GM12878 (cell line): ENCODE results near the gene FER1L5. TPM values are rescaled to one million over a fixed set of nuclear protein-coding genes. Genes with fewer than 3 reads are reported as not detected.

Source experiments
- ATAC-seq: fragments of 200-7000 bp; cut with Tn5 transposase; 3 replicates; pipeline ENCODE4 v1.9.1; 2020; ENCODE audit warnings: mild to moderate bottlenecking, moderate library complexity
- BruUV-seq: library from RNA; stranded (reverse); fragments of 400-500 nt; replicated peaks from 2 replicates; lab custom pipeline; 2021; lab: Mats Ljungman, UMichigan
- CTCF ChIA-PET: fragments of 300-600 bp; sonication (Branson Sonifier 250); formaldehyde crosslinking; extraction: SDS; loops from one replicate; lab custom pipeline; 2021; ENCODE audit warnings: inconsistent platforms; lab: Yijun Ruan, JAX
- POLR2A ChIA-PET: fragments of 350-600 bp; formaldehyde crosslinking; extraction: SDS; loops from one replicate; lab custom pipeline; 2021; ENCODE audit warnings: inconsistent platforms; lab: Charles Lee
- RAD21 ChIA-PET: fragments of 300-600 bp; sonication (Branson Sonifier 250); formaldehyde crosslinking; loops from one replicate; lab custom pipeline; 2023; ENCODE audit warnings: antibody characterized with exemption; ENCODE audit not compliant: unreplicated experiment; lab: Charles Lee
- SMC1A ChIA-PET: fragments of 300-600 bp; sonication (Branson Sonifier 250); formaldehyde crosslinking; loops from one replicate; lab custom pipeline; 2023; ENCODE audit not compliant: unreplicated experiment, uncharacterized antibody; lab: Charles Lee
- DNase-seq: peaks from one replicate; pipeline ENCODE4 v3.0.0-alpha.2; 2011; ENCODE audit warnings: low read depth, low spot score
- FAIRE-seq: peaks from 3 replicates; lab custom pipeline; 2011; peaks lifted over from hg19 to GRCh38; lab: Jason Lieb, UNC
- H2AFZ ChIP-seq: 2 replicates; pipeline ENCODE4 v1.6.0; 2011; ENCODE audit warnings: low read depth, low read length, control low read depth; ENCODE audit not compliant: control insufficient read depth
- H3K27ac ChIP-seq: 2 replicates; pipeline ENCODE4 v1.5.1; 2011; ENCODE audit warnings: control low read depth; ENCODE audit not compliant: control insufficient read depth, insufficient read depth
- H3K27me3 ChIP-seq, 2 experiments: replicated peaks in 1 of 2; 2 replicates each; pipeline versions ENCODE4 v1.6.0 to v1.6.1; 2011; ENCODE audit warnings: low read length in 1 of 2; ENCODE audit not compliant: control insufficient read depth in 2 of 2, insufficient read depth in 2 of 2
- H3K36me3 ChIP-seq, 2 experiments: 2 replicates each; pipeline ENCODE4 v1.5.1; 2011; ENCODE audit warnings: low read length in 1 of 2; ENCODE audit not compliant: control insufficient read depth in 2 of 2, insufficient read depth in 2 of 2
- H3K4me1 ChIP-seq: 2 replicates; pipeline ENCODE4 v1.6.1; 2011; ENCODE audit warnings: mild to moderate bottlenecking, low read length, moderate library complexity, mixed read lengths; ENCODE audit not compliant: control insufficient read depth, insufficient read depth
- H3K4me2 ChIP-seq: 2 replicates; pipeline ENCODE4 v1.6.0; 2011; ENCODE audit warnings: control low read depth; ENCODE audit not compliant: control insufficient read depth, insufficient read depth
- H3K4me3 ChIP-seq: fragments of 200-600 bp; sonication (generic); 2 replicates; pipeline ENCODE4 v1.5.1; 2016
- H3K79me2 ChIP-seq: 2 replicates; pipeline ENCODE4 v1.6.0; 2011; ENCODE audit warnings: low read length; ENCODE audit not compliant: control insufficient read depth, insufficient read depth
- H3K9ac ChIP-seq: 2 replicates; pipeline ENCODE4 v1.8.0; 2011; ENCODE audit warnings: low read length, control low read depth, mixed read lengths; ENCODE audit not compliant: control insufficient read depth, insufficient read depth
- H3K9me3 ChIP-seq: replicated peaks from 3 replicates; pipeline ENCODE4 v1.5.1; 2011; ENCODE audit warnings: mild to moderate bottlenecking, low read length; ENCODE audit not compliant: control insufficient read depth, insufficient read depth
- H4K20me1 ChIP-seq: 2 replicates; pipeline ENCODE4 v1.6.0; 2011; ENCODE audit not compliant: control insufficient read depth, insufficient read depth
- CBFB ChIP-seq: IDR thresholded peaks from 2 replicates; pipeline ENCODE4 v1.6.1; 2016; ENCODE audit warnings: antibody characterized with exemption, low read depth
- CHD4 ChIP-seq: fragments of 200-600 bp; sonication (generic); IDR thresholded peaks from 2 replicates; pipeline ENCODE4 v1.6.1; 2016; ENCODE audit warnings: mild to moderate bottlenecking
- CREB1 ChIP-seq: IDR thresholded peaks from 2 replicates; pipeline ENCODE4 v1.6.1; 2012; ENCODE audit warnings: low read depth, mild to moderate bottlenecking, inconsistent platforms
- HCFC1 ChIP-seq: fragments of 150-350 bp; IDR thresholded peaks from 2 replicates; pipeline ENCODE4 v1.6.1; 2014; ENCODE audit warnings: low read length
- KLF5 ChIP-seq: fragments of 450-650 bp; IDR thresholded peaks from 2 replicates; pipeline ENCODE4 v1.6.1; 2014; ENCODE audit warnings: mild to moderate bottlenecking; ENCODE audit not compliant: partially characterized antibody
- MTA2 ChIP-seq: fragments of 450-650 bp; IDR thresholded peaks from 2 replicates; pipeline ENCODE4 v1.6.1; 2016; ENCODE audit warnings: low read depth, mild to moderate bottlenecking, moderate library complexity
- NFIC ChIP-seq: IDR thresholded peaks from 2 replicates; pipeline ENCODE4 v1.6.1; 2012; ENCODE audit warnings: low read depth, mild to moderate bottlenecking, inconsistent platforms, low read length, moderate library complexity
- POLR2AphosphoS2 ChIP-seq: IDR thresholded peaks from 2 replicates; pipeline ENCODE4 v1.6.1; 2011; ENCODE audit warnings: low read depth, mild to moderate bottlenecking, low read length, improper control_type of control experiment, moderate library complexity
- SMARCA5 ChIP-seq: fragments of 450-650 bp; IDR thresholded peaks from 2 replicates; pipeline ENCODE4 v1.6.1; 2017; ENCODE audit warnings: mild to moderate bottlenecking
- ZNF592 ChIP-seq: fragments of 450-650 bp; IDR thresholded peaks from 2 replicates; pipeline ENCODE4 v1.6.1; 2017; ENCODE audit warnings: mild to moderate bottlenecking, moderate library complexity
- WGBS: methylation state at CpG from one replicate; pipeline ENCODE4 v1.1.6; 2016; ENCODE audit warnings: low lambda C conversion rate; ENCODE audit not compliant: insufficient replicate concordance, insufficient coverage; ENCODE audit errors: missing lambda C conversion rate; 5-methylcytosine and 5-hydroxymethylcytosine counted together
- in situ Hi-C: fragments of 300-500 bp; cut with MboI; formaldehyde crosslinking; loops from 9 replicates; pipeline ENCODE4 v1.14.3; 2018; ENCODE audit warnings: mixed read lengths
- intact Hi-C: fragments of 100-400 bp; cut with micrococcal nuclease; formaldehyde crosslinking; loops from one replicate; pipeline ENCODE4 v1.14.2; 2022; ENCODE audit not compliant: unreplicated experiment
- polyA plus RNA-seq, 11 experiments: library from polyadenylated mRNA; depleted of rRNA in 4 of 11; unstranded in 6 of 11; stranded (reverse) in 5 of 11; fragments of >200 nt; fragmentation: Nextera tagmentation in 4 of 11; fragmentation: Illumina TruSeq in 1 of 11; extraction: Ambion mirVana in 4 of 11; extraction: Trizol in 1 of 11; gene quantifications; 1 replicate in 1 of 11; 2 replicates in 10 of 11; pipeline versions ENCODE4 v1.2.1 to v1.2.3, GENCODE V29; 2011 to 2016; ENCODE audit warnings: inconsistent platforms in 2 of 11, missing spikeins in 2 of 11, low read depth in 1 of 11
- total RNA-seq, 4 experiments: library from RNA; depleted of rRNA in 3 of 4; stranded (reverse); fragments of >200 nt in 3 of 4; fragmentation: Illumina TruSeq in 1 of 4; extraction: Trizol in 1 of 4; gene quantifications; 2 replicates each; pipeline versions ENCODE4 v1.2.1 to v1.2.3, GENCODE V29; 2013 to 2021
- TF ChIP-seq, protein P1 (sequence below): fragments of 450-650 bp; formaldehyde crosslinking; IDR thresholded peaks from 2 replicates; pipeline ENCODE4 v1.5.0; 2022; ENCODE audit warnings: mild to moderate bottlenecking, missing genetic modification characterization
- TF ChIP-seq, protein P2 (sequence below): IDR thresholded peaks from 2 replicates; pipeline ENCODE4 v1.6.1; 2011; ENCODE audit warnings: borderline replicate concordance, low read depth, mild to moderate bottlenecking, moderate library complexity, mixed read lengths, low read length; ENCODE audit not compliant: insufficient read depth; ENCODE audit errors: extremely low read length
- TF ChIP-seq, protein P3 (sequence below): fragments of 450-650 bp; IDR thresholded peaks from 2 replicates; pipeline ENCODE4 v1.6.1; 2017; ENCODE audit warnings: mild to moderate bottlenecking

The FER1L5 gene
- total and polyA plus RNA-seq, 10 of the 15 experiments (the other 5 are each of a cell fraction or from before 2014, with no cell fraction given): not detected

- ChIA-PET CTCF (no interaction called here), POLR2A (interaction anchor here (0.6 kb wide), 1 partner anchor 27 kb away, joined by 4 read pairs; no protein-coding TSS in a partner anchor), RAD21 (no interaction called here), SMC1A (no interaction called here)
- in situ Hi-C loops: no loop called here
- H3K27ac ChIP-seq: no peak overlapping the region
- no peak overlapping the region for H3K4me3 ChIP-seq
- 60% methylated on average over 13 of the region's 13 CpGs for WGBS
- H3K4me1 ChIP-seq: no peaks in the 10 kb centered on the region
- no peaks in the 10 kb centered on the region; a peak in 1 of 4 replicates for H3K27me3 ChIP-seq
- FAIRE-seq (no peak), ATAC-seq (no peak), DNase-seq (no peak)
- H3K36me3 ChIP-seq: no peaks in the 10 kb centered on the region
- intact Hi-C loops: no loop called here
- H3K9me3 ChIP-seq: no peaks in the 10 kb centered on the region
- no peaks in the 10 kb centered on the region for H4K20me1 ChIP-seq
- H3K4me2 ChIP-seq: no peak overlapping the region
- no peak overlapping the region for H3K9ac ChIP-seq
- no peak overlapping the region for H2AFZ ChIP-seq
- no TSS peak for BruUV-seq
- H3K79me2 ChIP-seq: no peaks in the 10 kb centered on the region
- TF ChIP-seq MTA2: no peak
- TF ChIP-seq ZNF592: no peak
- TF ChIP-seq, protein P1, sequence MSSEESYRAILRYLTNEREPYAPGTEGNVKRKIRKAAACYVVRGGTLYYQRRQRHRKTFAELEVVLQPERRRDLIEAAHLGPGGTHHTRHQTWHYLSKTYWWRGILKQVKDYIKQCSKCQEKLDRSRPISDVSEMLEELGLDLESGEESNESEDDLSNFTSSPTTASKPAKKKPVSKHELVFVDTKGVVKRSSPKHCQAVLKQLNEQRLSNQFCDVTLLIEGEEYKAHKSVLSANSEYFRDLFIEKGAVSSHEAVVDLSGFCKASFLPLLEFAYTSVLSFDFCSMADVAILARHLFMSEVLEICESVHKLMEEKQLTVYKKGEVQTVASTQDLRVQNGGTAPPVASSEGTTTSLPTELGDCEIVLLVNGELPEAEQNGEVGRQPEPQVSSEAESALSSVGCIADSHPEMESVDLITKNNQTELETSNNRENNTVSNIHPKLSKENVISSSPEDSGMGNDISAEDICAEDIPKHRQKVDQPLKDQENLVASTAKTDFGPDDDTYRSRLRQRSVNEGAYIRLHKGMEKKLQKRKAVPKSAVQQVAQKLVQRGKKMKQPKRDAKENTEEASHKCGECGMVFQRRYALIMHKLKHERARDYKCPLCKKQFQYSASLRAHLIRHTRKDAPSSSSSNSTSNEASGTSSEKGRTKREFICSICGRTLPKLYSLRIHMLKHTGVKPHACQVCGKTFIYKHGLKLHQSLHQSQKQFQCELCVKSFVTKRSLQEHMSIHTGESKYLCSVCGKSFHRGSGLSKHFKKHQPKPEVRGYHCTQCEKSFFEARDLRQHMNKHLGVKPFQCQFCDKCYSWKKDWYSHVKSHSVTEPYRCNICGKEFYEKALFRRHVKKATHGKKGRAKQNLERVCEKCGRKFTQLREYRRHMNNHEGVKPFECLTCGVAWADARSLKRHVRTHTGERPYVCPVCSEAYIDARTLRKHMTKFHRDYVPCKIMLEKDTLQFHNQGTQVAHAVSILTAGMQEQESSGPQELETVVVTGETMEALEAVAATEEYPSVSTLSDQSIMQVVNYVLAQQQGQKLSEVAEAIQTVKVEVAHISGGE (CRISPR knock-in tag): no peak
- TF ChIP-seq, protein P2, sequence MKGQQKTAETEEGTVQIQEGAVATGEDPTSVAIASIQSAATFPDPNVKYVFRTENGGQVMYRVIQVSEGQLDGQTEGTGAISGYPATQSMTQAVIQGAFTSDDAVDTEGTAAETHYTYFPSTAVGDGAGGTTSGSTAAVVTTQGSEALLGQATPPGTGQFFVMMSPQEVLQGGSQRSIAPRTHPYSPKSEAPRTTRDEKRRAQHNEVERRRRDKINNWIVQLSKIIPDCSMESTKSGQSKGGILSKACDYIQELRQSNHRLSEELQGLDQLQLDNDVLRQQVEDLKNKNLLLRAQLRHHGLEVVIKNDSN: no peak
- TF ChIP-seq HCFC1: no peak
- no peak for TF ChIP-seq NFIC
- TF ChIP-seq, protein P3, sequence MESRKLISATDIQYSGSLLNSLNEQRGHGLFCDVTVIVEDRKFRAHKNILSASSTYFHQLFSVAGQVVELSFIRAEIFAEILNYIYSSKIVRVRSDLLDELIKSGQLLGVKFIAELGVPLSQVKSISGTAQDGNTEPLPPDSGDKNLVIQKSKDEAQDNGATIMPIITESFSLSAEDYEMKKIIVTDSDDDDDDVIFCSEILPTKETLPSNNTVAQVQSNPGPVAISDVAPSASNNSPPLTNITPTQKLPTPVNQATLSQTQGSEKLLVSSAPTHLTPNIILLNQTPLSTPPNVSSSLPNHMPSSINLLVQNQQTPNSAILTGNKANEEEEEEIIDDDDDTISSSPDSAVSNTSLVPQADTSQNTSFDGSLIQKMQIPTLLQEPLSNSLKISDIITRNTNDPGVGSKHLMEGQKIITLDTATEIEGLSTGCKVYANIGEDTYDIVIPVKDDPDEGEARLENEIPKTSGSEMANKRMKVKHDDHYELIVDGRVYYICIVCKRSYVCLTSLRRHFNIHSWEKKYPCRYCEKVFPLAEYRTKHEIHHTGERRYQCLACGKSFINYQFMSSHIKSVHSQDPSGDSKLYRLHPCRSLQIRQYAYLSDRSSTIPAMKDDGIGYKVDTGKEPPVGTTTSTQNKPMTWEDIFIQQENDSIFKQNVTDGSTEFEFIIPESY: no peak
- TF ChIP-seq KLF5: no peak
- TF ChIP-seq SMARCA5: no peak
- no peak for TF ChIP-seq CBFB
- no peak for TF ChIP-seq CHD4
- no peak for TF ChIP-seq CREB1
- no peak for TF ChIP-seq POLR2AphosphoS2
These were observed 41.6 kb downstream of the FER1L5 start for GRCh38 chr2:96683972-96684820.
